WTC11 (cell line): ENCODE data around the gene SLC17A9.

Source experiments
- CTCF ChIP-seq: fragments of 200-600 bp; IDR thresholded peaks from 2 replicates; pipeline ENCODE4 v1.8.0; 2022; ENCODE audit warnings: antibody characterized with exemption
- E2F5 ChIP-seq: sonication (generic); formaldehyde crosslinking; IDR thresholded peaks from 2 replicates; pipeline ENCODE4 v1.8.1; 2022; ENCODE audit warnings: mild to moderate bottlenecking, moderate library complexity, missing genetic modification reagents
- HMGXB4 ChIP-seq: sonication (generic); formaldehyde crosslinking; IDR thresholded peaks from 2 replicates; pipeline ENCODE4 v1.8.1; 2023; ENCODE audit warnings: mild to moderate bottlenecking, moderate library complexity, missing genetic modification reagents
- JUN ChIP-seq: sonication (generic); formaldehyde crosslinking; IDR thresholded peaks from 2 replicates; pipeline ENCODE4 v1.8.0; 2023; ENCODE audit warnings: mild to moderate bottlenecking, missing genetic modification reagents
- PREB ChIP-seq: sonication (generic); formaldehyde crosslinking; IDR thresholded peaks from 2 replicates; pipeline ENCODE4 v1.8.1; 2022; ENCODE audit warnings: mild to moderate bottlenecking, missing genetic modification reagents, moderate library complexity, borderline replicate concordance
- ZMAT4 ChIP-seq: fragments of 250-450 bp; sonication (Bioruptor Pico); IDR thresholded peaks from 2 replicates; pipeline ENCODE4 v1.9.0; 2021; ENCODE audit warnings: mild to moderate bottlenecking

- TF ChIP-seq HMGXB4 (CRISPR knock-in tag) = no peak
- no peak for TF ChIP-seq JUN (CRISPR knock-in tag)
- no peak for TF ChIP-seq PREB (CRISPR knock-in tag)
- no peak for TF ChIP-seq E2F5 (CRISPR knock-in tag)
- no peak for TF ChIP-seq ZMAT4
- TF ChIP-seq CTCF = no peak
Observed at GRCh38 chr20:63017826-63018411, 65.4 kb downstream of the SLC17A9 start.
